IPS-18c (cell line): ENCODE data around the gene USP21.

ENCODE experiments used
- H3K4me3 ChIP-seq: 2 replicates; pipeline ENCODE4 v1.7.0; 2013; ENCODE audit warnings: low read depth, mild to moderate bottlenecking, low read length, moderate library complexity; ENCODE audit not compliant: insufficient read depth
- H3K9me3 ChIP-seq: one replicate; pipeline ENCODE4 v1.6.1; 2013; ENCODE audit warnings: mild to moderate bottlenecking, low read length, moderate library complexity; ENCODE audit not compliant: control insufficient read depth, insufficient read depth

Gene USP21

GRCh38 chr1:161162806-161163205 lies 3.5 kb downstream of the USP21 start:
- Histone ChIP-seq H3K4me3 (no peak overlapping the region), H3K9me3 (no peaks in the 10 kb centered on the region)

- Histone ChIP-seq H3K4me3 (no peak overlapping the region), H3K9me3 (no peaks in the 10 kb centered on the region)
These were observed 4.5 kb downstream of the USP21 start for GRCh38 chr1:161163793-161164192.

- Histone ChIP-seq H3K4me3 (no peak overlapping the region; the same call in 1 of the 2 replicates), H3K9me3 (no peaks in the 10 kb centered on the region)
These were observed 5.8 kb downstream of the USP21 start for GRCh38 chr1:161164901-161165610.

- peak within 1 kb of the TSS; percentile 98 for H3K4me3 ChIP-seq
- H3K9me3 ChIP-seq: no peaks in the 10 kb centered on the region
These were observed 6.7 kb downstream of the USP21 start, which contains the start of gene PPOX for GRCh38 chr1:161165742-161166668. PPOX (plus strand) TSS chr1:161166426; CDS start chr1:161166848, 422 bp downstream.

GRCh38 chr1:161166669-161167548 lies 7.6 kb downstream of the USP21 start:
- H3K4me3 ChIP-seq: peak overlapping the region; percentile 98
- H3K9me3 ChIP-seq: no peaks in the 10 kb centered on the region

- Histone ChIP-seq H3K4me3 (no peak overlapping the region), H3K9me3 (no peaks in the 10 kb centered on the region)
These were observed 9.6 kb downstream of the USP21 start for GRCh38 chr1:161168906-161169305.

GRCh38 chr1:161171191-161171590 lies 11.9 kb downstream of the USP21 start:
- Histone ChIP-seq H3K4me3 (no peak overlapping the region), H3K9me3 (no peaks in the 10 kb centered on the region)

GRCh38 chr1:161171696-161172095 lies 12.4 kb downstream of the USP21 start:
- Histone ChIP-seq H3K4me3 (no peak overlapping the region), H3K9me3 (no peaks in the 10 kb centered on the region)

GRCh38 chr1:161172349-161172748 lies 13.0 kb downstream of the USP21 start:
- Histone ChIP-seq H3K4me3 (no peak overlapping the region), H3K9me3 (no peaks in the 10 kb centered on the region)

GRCh38 chr1:161172776-161173376 lies 13.6 kb downstream of the USP21 start:
- Histone ChIP-seq H3K4me3 (no peak overlapping the region), H3K9me3 (no peaks in the 10 kb centered on the region)

- Histone ChIP-seq H3K9me3 (no peaks in the 10 kb centered on the region), H3K4me3 (no peak overlapping the region)
These were observed 14.4 kb downstream of the USP21 start for GRCh38 chr1:161173711-161174110.

- H3K9me3 ChIP-seq: no peaks in the 10 kb centered on the region
- no peak overlapping the region for H3K4me3 ChIP-seq
These were observed 15.6 kb downstream of the USP21 start for GRCh38 chr1:161174911-161175310.

- Histone ChIP-seq H3K9me3 (no peaks in the 10 kb centered on the region), H3K4me3 (no peak overlapping the region; the same call in 1 of the 2 replicates)
These were observed 16.6 kb downstream of the USP21 start for GRCh38 chr1:161175771-161176453.

- H3K4me3 ChIP-seq: peak overlapping the region; percentile 90
- H3K9me3 ChIP-seq: no peaks in the 10 kb centered on the region
These were observed 17.3 kb downstream of the USP21 start for GRCh38 chr1:161176468-161177111.

GRCh38 chr1:161177112-161177935 lies 18.0 kb downstream of the USP21 start, which contains the start of gene B4GALT3:
B4GALT3 (minus strand) TSS chr1:161177507; CDS start chr1:161176060, 1,447 bp downstream.
- peak within 1 kb of the TSS; percentile 90 for H3K4me3 ChIP-seq
- H3K9me3 ChIP-seq: no peaks in the 10 kb centered on the region
